MG63 (cell line): ENCODE results near the gene ABLIM1. TPM values are rescaled to one million over a fixed set of nuclear protein-coding genes. Genes with fewer than 3 reads are reported as not detected.
A peak's percentile ranks its signal among the peaks of the same experiment; 100 is the strongest.

Experiments
- DNase-seq: peaks from one replicate; pipeline ENCODE4 v3.0.0-alpha.2; 2020
- H3K27me3 ChIP-seq: fragments of 250-450 bp; sonication (Bioruptor Pico); 2 replicates; pipeline ENCODE4 v1.5.1; 2020; ENCODE audit warnings: mild to moderate bottlenecking, moderate library complexity
- H3K36me3 ChIP-seq: fragments of 250-450 bp; sonication (Bioruptor Pico); 2 replicates; pipeline ENCODE4 v1.5.1; 2020; ENCODE audit warnings: mild to moderate bottlenecking, moderate library complexity
- H3K4me3 ChIP-seq: fragments of 250-450 bp; sonication (Bioruptor Pico); 2 replicates; pipeline ENCODE4 v1.5.1; 2020; ENCODE audit warnings: mild to moderate bottlenecking, moderate library complexity
- H3K9me3 ChIP-seq: fragments of 250-450 bp; sonication (Bioruptor Pico); 2 replicates; pipeline ENCODE4 v1.5.1; 2020; ENCODE audit warnings: mild to moderate bottlenecking, moderate library complexity
- total RNA-seq: library from RNA; depleted of rRNA; stranded (reverse); fragments of >200 nt; shearing (Covaris generic); gene quantifications from 2 replicates; pipeline ENCODE4 v1.2.3, GENCODE V29; 2014; ENCODE audit warnings: low replicate concordance

The ABLIM1 gene
- total RNA-seq, 1 experiment from 2014 or later, result 19.4 TPM

GRCh38 chr10:114661212-114661880, 3.3 kb upstream of the ABLIM1 start:
- Histone ChIP-seq H3K27me3 (no peaks in the 10 kb centered on the region), H3K9me3 (no peaks in the 10 kb centered on the region), H3K4me3 (no peak overlapping the region), H3K36me3 (peaks cover 18% of the 10 kb centered on the region)
- no peak for DNase-seq

- H3K9me3 ChIP-seq, result no peaks in the 10 kb centered on the region
- DNase-seq, result no peak
- H3K4me3 ChIP-seq, result no peak overlapping the region
- H3K27me3 ChIP-seq, result no peaks in the 10 kb centered on the region
- peaks cover 12% of the 10 kb centered on the region for H3K36me3 ChIP-seq
Observed at GRCh38 chr10:114655671-114656070, 2.4 kb downstream of the ABLIM1 start.

GRCh38 chr10:114654822-114655575, 3.1 kb downstream of the ABLIM1 start:
- no peak overlapping the region for H3K4me3 ChIP-seq
- no peak for DNase-seq
- H3K36me3 ChIP-seq, result peaks cover 12% of the 10 kb centered on the region
- H3K9me3 ChIP-seq, result no peaks in the 10 kb centered on the region
- no peaks in the 10 kb centered on the region for H3K27me3 ChIP-seq

- DNase-seq, result no peak
- Histone ChIP-seq H3K9me3 (no peaks in the 10 kb centered on the region), H3K36me3 (peaks cover 12% of the 10 kb centered on the region), H3K4me3 (no peak overlapping the region), H3K27me3 (no peaks in the 10 kb centered on the region)
Observed at GRCh38 chr10:114653926-114654325, 4.1 kb downstream of the ABLIM1 start.

GRCh38 chr10:114652402-114653368, 5.4 kb downstream of the ABLIM1 start:
- Histone ChIP-seq H3K36me3 (peaks cover 12% of the 10 kb centered on the region), H3K4me3 (no peak overlapping the region), H3K27me3 (no peaks in the 10 kb centered on the region), H3K9me3 (no peaks in the 10 kb centered on the region)
- DNase-seq, result no peak

- H3K9me3 ChIP-seq, result no peaks in the 10 kb centered on the region
- no peaks in the 10 kb centered on the region for H3K27me3 ChIP-seq
- no peak overlapping the region for H3K4me3 ChIP-seq
- no peak for DNase-seq
- H3K36me3 ChIP-seq, result peaks cover 8% of the 10 kb centered on the region
Observed at GRCh38 chr10:114650831-114651230, 7.2 kb downstream of the ABLIM1 start.

- H3K27me3 ChIP-seq, result no peaks in the 10 kb centered on the region
- no peak for DNase-seq
Observed at GRCh38 chr10:114650266-114650665, 7.8 kb downstream of the ABLIM1 start.

GRCh38 chr10:114649217-114649903, 8.7 kb downstream of the ABLIM1 start:
- no peak for DNase-seq
- Histone ChIP-seq H3K27me3 (no peaks in the 10 kb centered on the region), H3K9me3 (no peaks in the 10 kb centered on the region), H3K4me3 (no peak overlapping the region), H3K36me3 (peaks cover 8% of the 10 kb centered on the region)

More at GRCh38 chr10:114650266-114650665, 7.8 kb downstream of the ABLIM1 start:
- H3K4me3 ChIP-seq, result no peak overlapping the region
- peaks cover 8% of the 10 kb centered on the region for H3K36me3 ChIP-seq
- no peaks in the 10 kb centered on the region for H3K9me3 ChIP-seq

GRCh38 chr10:114648368-114648767, 9.7 kb downstream of the ABLIM1 start:
- Histone ChIP-seq H3K27me3 (no peaks in the 10 kb centered on the region), H3K9me3 (no peaks in the 10 kb centered on the region), H3K36me3 (peaks cover 8% of the 10 kb centered on the region), H3K4me3 (no peak overlapping the region)
- DNase-seq, result peak; percentile 58

- no peaks in the 10 kb centered on the region for H3K9me3 ChIP-seq
- H3K36me3 ChIP-seq, result peaks cover 8% of the 10 kb centered on the region; the same call in 1 of the 2 replicates
- H3K27me3 ChIP-seq, result no peaks in the 10 kb centered on the region
- no peak for DNase-seq
- no peak overlapping the region for H3K4me3 ChIP-seq
Observed at GRCh38 chr10:114647545-114648138, 10.4 kb downstream of the ABLIM1 start.

GRCh38 chr10:114646426-114646825, 11.6 kb downstream of the ABLIM1 start:
- Histone ChIP-seq H3K9me3 (no peaks in the 10 kb centered on the region), H3K27me3 (no peaks in the 10 kb centered on the region), H3K36me3 (peaks cover 8% of the 10 kb centered on the region; the same call in 1 of the 2 replicates), H3K4me3 (no peak overlapping the region)
- DNase-seq, result no peak

- Histone ChIP-seq H3K9me3 (no peaks in the 10 kb centered on the region), H3K4me3 (no peak overlapping the region), H3K27me3 (no peaks in the 10 kb centered on the region), H3K36me3 (peaks cover 8% of the 10 kb centered on the region; the same call in 1 of the 2 replicates)
- no peak for DNase-seq
Observed at GRCh38 chr10:114645706-114646105, 12.4 kb downstream of the ABLIM1 start.

- Histone ChIP-seq H3K36me3 (peaks cover 13% of the 10 kb centered on the region), H3K4me3 (no peak overlapping the region), H3K27me3 (no peaks in the 10 kb centered on the region), H3K9me3 (no peaks in the 10 kb centered on the region)
- no peak for DNase-seq
Observed at GRCh38 chr10:114643158-114643557, 14.9 kb downstream of the ABLIM1 start.

GRCh38 chr10:114642729-114643128, 15.3 kb downstream of the ABLIM1 start:
- no peak overlapping the region for H3K4me3 ChIP-seq
- no peaks in the 10 kb centered on the region for H3K27me3 ChIP-seq
- peaks cover 13% of the 10 kb centered on the region for H3K36me3 ChIP-seq
- no peaks in the 10 kb centered on the region for H3K9me3 ChIP-seq
- DNase-seq, result no peak

- Histone ChIP-seq H3K36me3 (peaks cover 14% of the 10 kb centered on the region), H3K27me3 (no peaks in the 10 kb centered on the region), H3K9me3 (no peaks in the 10 kb centered on the region), H3K4me3 (no peak overlapping the region)
- DNase-seq, result no peak
Observed at GRCh38 chr10:114638821-114639625, 19.1 kb downstream of the ABLIM1 start.
